Left ventricle myocardium inferior (tissue), 1 donor: ENCODE results near the gene ADGRF3. TPM values are rescaled to one million over a fixed set of nuclear protein-coding genes. Genes with fewer than 3 reads are reported as not detected.
"Not testable (repeated sequence)": the region's sequence is repeated elsewhere in the genome, so short reads cannot be mapped to it uniquely, and the experiment has no call there.

Source experiments
- DNase-seq: peaks from one replicate; pipeline ENCODE4 v3.0.0-alpha.2; 2020
- H3K27ac ChIP-seq: fragments of 200-600 bp; replicated peaks from 2 replicates; pipeline ENCODE4 v1.8.0; 2021
- H3K27me3 ChIP-seq: fragments of 200-600 bp; 2 replicates; pipeline ENCODE4 v1.8.0; 2021; ENCODE audit warnings: low read depth
- H3K36me3 ChIP-seq: fragments of 200-600 bp; 2 replicates; pipeline ENCODE4 v1.8.0; 2021
- H3K4me1 ChIP-seq: fragments of 200-600 bp; 2 replicates; pipeline ENCODE4 v1.8.0; 2021
- H3K4me3 ChIP-seq: fragments of 200-600 bp; 2 replicates; pipeline ENCODE4 v1.8.0; 2021; ENCODE audit warnings: mild to moderate bottlenecking, moderate library complexity
- H3K9me3 ChIP-seq: fragments of 200-600 bp; replicated peaks from 2 replicates; pipeline ENCODE4 v1.8.0; 2021
- CTCF ChIP-seq: fragments of 200-600 bp; IDR thresholded peaks from 2 replicates; pipeline ENCODE4 v1.8.0; 2021; ENCODE audit warnings: antibody characterized with exemption, mild to moderate bottlenecking, borderline replicate concordance
- intact Hi-C: fragments of 100-400 bp; cut with micrococcal nuclease; formaldehyde crosslinking; loops from one replicate; pipeline ENCODE4 v1.11.0; 2022
- total RNA-seq: library from RNA; stranded (reverse); fragmentation: NEBNext Ultra II Directional; extraction: Animal tissue kit (Norgen Biotek cat#: 25700); gene quantifications from one replicate; pipeline ENCODE4 v1.2.1, GENCODE V29; 2021
- donor health status: DM: no; HTN: yes; CAD: no; lungs with severe emphysema.

Gene ADGRF3
- total RNA-seq, 1 donor from 2014 or later = not detected

- H3K4me1 ChIP-seq = no peaks in the 10 kb centered on the region
- no peaks in the 10 kb centered on the region for H3K27me3 ChIP-seq
- intact Hi-C loops = no loop called here
- H3K36me3 ChIP-seq = peaks cover 6% of the 10 kb centered on the region
- no peak overlapping the region for H3K27ac ChIP-seq
- no peak for DNase-seq
- no peak for TF ChIP-seq CTCF
- H3K4me3 ChIP-seq = no peak overlapping the region
- no peaks in the 10 kb centered on the region for H3K9me3 ChIP-seq
These were observed 9.5 kb upstream of the ADGRF3 start for GRCh38 chr2:26356111-26356510.

- Histone ChIP-seq H3K4me3 (no peak overlapping the region), H3K27ac (no peak overlapping the region), H3K27me3 (no peaks in the 10 kb centered on the region), H3K4me1 (no peaks in the 10 kb centered on the region), H3K36me3 (peaks cover 6% of the 10 kb centered on the region), H3K9me3 (no peaks in the 10 kb centered on the region)
- no peak for DNase-seq
- intact Hi-C loops = no loop called here
- TF ChIP-seq CTCF = no peak
These were observed 8.7 kb upstream of the ADGRF3 start for GRCh38 chr2:26355038-26355995.

- DNase-seq, H3K27me3 ChIP-seq, H3K4me3 ChIP-seq, H3K4me1 ChIP-seq, intact Hi-C loops, H3K9me3 ChIP-seq, H3K27ac ChIP-seq, H3K36me3 ChIP-seq: not testable (repeated sequence)
These were observed 7.9 kb upstream of the ADGRF3 start for GRCh38 chr2:26354469-26354868.

- no peak overlapping the region for H3K27ac ChIP-seq
These were observed 6.3 kb upstream of the ADGRF3 start for GRCh38 chr2:26352892-26353291.

GRCh38 chr2:26351375-26352090 is 4.9 kb upstream of the ADGRF3 start:
- H3K27me3 ChIP-seq = no peaks in the 10 kb centered on the region
- TF ChIP-seq CTCF = no peak
- no peaks in the 10 kb centered on the region for H3K36me3 ChIP-seq
- no peak overlapping the region for H3K27ac ChIP-seq
- intact Hi-C loops = no loop called here
- no peak for DNase-seq
- H3K4me3 ChIP-seq = no peak overlapping the region
- no peaks in the 10 kb centered on the region for H3K9me3 ChIP-seq
- H3K4me1 ChIP-seq = peaks cover 22% of the 10 kb centered on the region

More at GRCh38 chr2:26352892-26353291, 6.3 kb upstream of the ADGRF3 start:
- intact Hi-C loops = no loop called here
- no peaks in the 10 kb centered on the region for H3K27me3 ChIP-seq
- peaks cover 8% of the 10 kb centered on the region for H3K4me1 ChIP-seq
- no peaks in the 10 kb centered on the region for H3K9me3 ChIP-seq
- peaks cover 6% of the 10 kb centered on the region for H3K36me3 ChIP-seq
- no peak for DNase-seq
- no peak overlapping the region for H3K4me3 ChIP-seq
- TF ChIP-seq CTCF = no peak

- Histone ChIP-seq H3K36me3 (no peaks in the 10 kb centered on the region), H3K4me3 (no peak overlapping the region), H3K27ac (no peak overlapping the region), H3K4me1 (peaks cover 35% of the 10 kb centered on the region), H3K9me3 (no peaks in the 10 kb centered on the region), H3K27me3 (no peaks in the 10 kb centered on the region)
- no peak for DNase-seq
- intact Hi-C loops = no loop called here
- TF ChIP-seq CTCF = no peak
These were observed 3.1 kb upstream of the ADGRF3 start for GRCh38 chr2:26349690-26350089.
